A549 (cell line): ENCODE results near the gene COPS6. TPM values are rescaled to one million over a fixed set of nuclear protein-coding genes. Genes with fewer than 3 reads are reported as not detected.
A peak's percentile ranks its signal among the peaks of the same experiment; 100 is the strongest.

Experiments used
- ATAC-seq, 2 experiments: fragments of 200-7000 bp in 1 of 2; fragments of >200 bp in 1 of 2; cut with Nextera tagmentation in 1 of 2; cut with Tn5 transposase in 1 of 2; 3 replicates each; pipeline versions ENCODE4 v1.8.0 to v1.9.1; 2018 to 2020; ENCODE audit warnings: mild to moderate bottlenecking in 1 of 2, moderate library complexity in 1 of 2
- CTCF ChIA-PET: fragments of 300-600 bp; sonication (Branson Sonifier 250); formaldehyde crosslinking; extraction: SDS; loops from one replicate; lab custom pipeline; 2021; ENCODE audit warnings: antibody characterized with exemption, inconsistent platforms; lab: Yijun Ruan, JAX
- POLR2A ChIA-PET: fragments of 350-600 bp; formaldehyde crosslinking; extraction: SDS; loops from one replicate; lab custom pipeline; 2021; ENCODE audit warnings: antibody characterized with exemption, inconsistent platforms; lab: Yijun Ruan, JAX
- DNase-seq, 2 experiments: peaks; one replicate each; pipeline versions ENCODE4 v3.0.0 to v3.0.0-alpha.2; 2011 to 2016; ENCODE audit warnings: low read depth in 1 of 2, low spot score in 1 of 2
- FAIRE-seq: peaks from 2 replicates; lab custom pipeline; 2011; peaks lifted over from hg19 to GRCh38; lab: Jason Lieb, UNC
- H3K27ac ChIP-seq, 2 experiments: fragments of >200 bp; sonication (Bioruptor Twin); formaldehyde crosslinking; 3 replicates each; pipeline ENCODE4 v1.5.1; 2016 to 2017
- H3K4me1 ChIP-seq: fragments of >200 bp; sonication (Bioruptor Twin); formaldehyde crosslinking; 3 replicates; pipeline ENCODE4 v1.6.1; 2016
- H3K4me2 ChIP-seq: fragments of >200 bp; sonication (Bioruptor Twin); formaldehyde crosslinking; 3 replicates; pipeline ENCODE4 v1.6.1; 2016
- H3K4me3 ChIP-seq: fragments of >200 bp; sonication (Bioruptor Twin); formaldehyde crosslinking; 3 replicates; pipeline ENCODE4 v1.5.1; 2016
- H3K9me3 ChIP-seq: fragments of >200 bp; sonication (Bioruptor Twin); formaldehyde crosslinking; 3 replicates; pipeline ENCODE4 v1.6.1; 2016
- BCL3 ChIP-seq: fragments of >200 bp; sonication (Bioruptor Twin); formaldehyde crosslinking; IDR thresholded peaks from 3 replicates; pipeline ENCODE4 v1.6.1; 2016
- CBX2 ChIP-seq: fragments of 200-600 bp; sonication (generic); IDR thresholded peaks from 2 replicates; pipeline ENCODE4 v1.6.1; 2016; ENCODE audit warnings: low read depth, mild to moderate bottlenecking, borderline replicate concordance
- CHD4 ChIP-seq: fragments of 200-600 bp; sonication (generic); IDR thresholded peaks from 2 replicates; pipeline ENCODE4 v1.6.1; 2016; ENCODE audit warnings: antibody characterized with exemption, mild to moderate bottlenecking, borderline replicate concordance
- E2F6 ChIP-seq: IDR thresholded peaks from 2 replicates; pipeline ENCODE4 v1.6.1; 2012; ENCODE audit warnings: low read depth, borderline replicate concordance
- EHMT2 ChIP-seq: fragments of 200-600 bp; sonication (generic); IDR thresholded peaks from 2 replicates; pipeline ENCODE4 v1.6.1; 2016; ENCODE audit warnings: antibody characterized with exemption, low read depth, mild to moderate bottlenecking, moderate library complexity
- EP300 ChIP-seq, 2 experiments: fragments of >200 bp; sonication (Bioruptor Twin); formaldehyde crosslinking; IDR thresholded peaks; 2 replicates in 1 of 2; 3 replicates in 1 of 2; pipeline ENCODE4 v1.6.1; 2016 to 2017
- FOSB ChIP-seq: fragments of 250-450 bp; sonication (Bioruptor Pico); IDR thresholded peaks from 2 replicates; pipeline ENCODE4 v1.5.0; 2020; ENCODE audit warnings: mild to moderate bottlenecking, moderate library complexity
- GATA3 ChIP-seq: IDR thresholded peaks from 2 replicates; pipeline ENCODE4 v1.6.1; 2012; ENCODE audit warnings: borderline replicate concordance
- HES2 ChIP-seq: fragments of >200 bp; sonication (Bioruptor Twin); formaldehyde crosslinking; IDR thresholded peaks from 2 replicates; pipeline ENCODE4 v1.6.1; 2016
- HOXA7 ChIP-seq: fragments of 250-450 bp; sonication (Bioruptor Pico); IDR thresholded peaks from 2 replicates; pipeline ENCODE4 v1.5.0; 2020; ENCODE audit warnings: mild to moderate bottlenecking, moderate library complexity
- HOXB13 ChIP-seq: fragments of 250-450 bp; sonication (Bioruptor Pico); IDR thresholded peaks from 2 replicates; pipeline ENCODE4 v1.5.0; 2020; ENCODE audit warnings: low read depth, mild to moderate bottlenecking, moderate library complexity
- JUNB ChIP-seq: fragments of >200 bp; sonication (Bioruptor Twin); formaldehyde crosslinking; IDR thresholded peaks from 2 replicates; pipeline ENCODE4 v1.6.1; 2016
- MAFK ChIP-seq: fragments of 450-650 bp; IDR thresholded peaks from 2 replicates; pipeline ENCODE4 v1.6.1; 2014; ENCODE audit not compliant: partially characterized antibody
- MAX ChIP-seq: IDR thresholded peaks from 2 replicates; pipeline ENCODE4 v1.6.1; 2012
- PHF8 ChIP-seq: fragments of 200-600 bp; sonication (generic); IDR thresholded peaks from 2 replicates; pipeline ENCODE4 v1.6.1; 2016; ENCODE audit warnings: low read depth, mild to moderate bottlenecking, antibody characterized with exemption, moderate library complexity, borderline replicate concordance
- POLR2A ChIP-seq: IDR thresholded peaks from 2 replicates; pipeline ENCODE4 v1.6.1; 2012; ENCODE audit warnings: mild to moderate bottlenecking, low read length
- POLR2AphosphoS2 ChIP-seq: conservative IDR thresholded peaks from 2 replicates; pipeline ENCODE4 v1.6.1; 2012; ENCODE audit warnings: low read length, improper control_type of control experiment, inconsistent platforms
- REST ChIP-seq: fragments of 200-600 bp; sonication (generic); IDR thresholded peaks from 2 replicates; pipeline ENCODE4 v1.6.1; 2016; ENCODE audit warnings: antibody characterized with exemption, mild to moderate bottlenecking, moderate library complexity
- RNF2 ChIP-seq: fragments of 200-600 bp; sonication (generic); IDR thresholded peaks from 2 replicates; pipeline ENCODE4 v1.6.1; 2016; ENCODE audit warnings: low read depth, mild to moderate bottlenecking, antibody characterized with exemption, moderate library complexity, borderline replicate concordance
- ZNF302 ChIP-seq: fragments of 250-450 bp; sonication (Bioruptor Pico); IDR thresholded peaks from 2 replicates; pipeline ENCODE4 v1.9.0; 2021; ENCODE audit warnings: inconsistent platforms, mild to moderate bottlenecking, moderate library complexity
- WGBS: methylation state at CpG from one replicate; pipeline ENCODE4 v1.1.6; 2017; ENCODE audit errors: missing lambda C conversion rate; 5-methylcytosine and 5-hydroxymethylcytosine counted together
- polyA plus RNA-seq, 4 experiments: library from polyadenylated mRNA; depleted of rRNA in 3 of 4; stranded (reverse); fragments of >200 nt; fragmentation: RNase III in 1 of 4; extraction: RNeasy Plus Mini Kit Qiagen cat#74134 plus additional on column Dnase treatment in 1 of 4; gene quantifications; 2 replicates in 3 of 4; 3 replicates in 1 of 4; pipeline ENCODE4 v1.2.3, GENCODE V29; 2011 to 2017

The COPS6 gene
- polyA plus RNA-seq, 2 of the 4 experiments (the other 2 are of a cell fraction) = 192 to 219 TPM

- TF ChIP-seq REST (no peak), HES2 (no peak), POLR2A (no peak), E2F6 (no peak), MAX (no peak), GATA3 (no peak)
Measured at GRCh38 chr7:100091411-100092181, 2.8 kb downstream of the COPS6 start (continued).

GRCh38 chr7:100093054-100093453 lies 4.3 kb downstream of the COPS6 start:
- ChIA-PET CTCF (no interaction called here), POLR2A (interaction anchor here (1.4 kb wide), 1 partner anchor 9 kb away, joined by 3 read pairs; the partner anchor contains the start of genes AP4M1 and MCM7)
- Histone ChIP-seq H3K27ac (no peak overlapping the region), H3K9me3 (no peaks in the 10 kb centered on the region), H3K4me1 (peaks cover 14% of the 10 kb centered on the region), H3K4me2 (no peak overlapping the region), H3K4me3 (no peak overlapping the region)
- TF ChIP-seq EHMT2 (no peak), POLR2AphosphoS2 (0 out of 2 replicates have a peak, but pooled peaks have one; percentile 48), MAX (0 out of 2 replicates have a peak, but pooled peaks have one; percentile 11)
- DNase-seq (no peak), ATAC-seq (no peak), FAIRE-seq (no peak)
- WGBS = 85% methylated on average over 8 of the region's 8 CpGs

- ChIA-PET CTCF (no interaction called here), POLR2A (interaction anchor here (1.4 kb wide), 1 partner anchor 8 kb away, joined by 3 read pairs; the partner anchor contains the start of genes AP4M1 and MCM7)
- Histone ChIP-seq H3K27ac (no peak overlapping the region), H3K9me3 (no peaks in the 10 kb centered on the region), H3K4me3 (no peak overlapping the region), H3K4me1 (peaks cover 10% of the 10 kb centered on the region), H3K4me2 (no peak overlapping the region)
- FAIRE-seq (no peak), ATAC-seq (peak in 1 of 2 experiments; percentile 1; a peak in 1 of 6 replicates), DNase-seq (no peak)
- TF ChIP-seq EP300 (IDR thresholded peaks at IDR 0.05) (no peak), BCL3 (0 out of 3 replicates have a peak, but pooled peaks have one; percentile 2)
- 86% methylated on average over 13 of the region's 13 CpGs for WGBS
Measured at GRCh38 chr7:100093498-100093897, 4.7 kb downstream of the COPS6 start.

- no peak overlapping the region for H3K4me2 ChIP-seq
- CTCF ChIA-PET = no interaction called here
- WGBS = 92% methylated on average over 16 of the region's 16 CpGs
- H3K4me1 ChIP-seq = peaks cover 12% of the 10 kb centered on the region
- POLR2A ChIA-PET = interaction anchor here (1.4 kb wide), 1 partner anchor 8 kb away, joined by 3 read pairs; the partner anchor contains the start of genes AP4M1 and MCM7
- FAIRE-seq (no peak), DNase-seq (no peak), ATAC-seq (no peak; a peak in 1 of 6 replicates)
- H3K4me3 ChIP-seq = no peak overlapping the region
- no peak overlapping the region for H3K27ac ChIP-seq
- no peaks in the 10 kb centered on the region for H3K9me3 ChIP-seq
- no peak for TF ChIP-seq FOSB (CRISPR knock-in tag)
- TF ChIP-seq RNF2 = no peak
- TF ChIP-seq PHF8 = no peak
- TF ChIP-seq ZNF302 (CRISPR knock-in tag) = no peak
- peak; percentile 73; the same call in 1 of the 2 replicates for TF ChIP-seq POLR2AphosphoS2
- no peak for TF ChIP-seq JUNB
- 0 out of 2 replicates have a peak, but pooled peaks have one; percentile 17 for TF ChIP-seq POLR2A
- no peak for TF ChIP-seq CBX2
- TF ChIP-seq MAFK = peak; percentile 98
- TF ChIP-seq BCL3 = 0 out of 3 replicates have a peak, but pooled peaks have one; percentile 19
- TF ChIP-seq CHD4 = no peak
- no peak for TF ChIP-seq HOXB13 (CRISPR knock-in tag)
- TF ChIP-seq HOXA7 (CRISPR knock-in tag) = peak; percentile 66; the same call in 1 of the 2 replicates
Measured at GRCh38 chr7:100093925-100094486, 5.2 kb downstream of the COPS6 start.
